IPS DF 4.7 (cell line): ENCODE data around the gene ABCF3.

Experiments
- DNase-seq: peaks from one replicate; pipeline ENCODE4 v3.0.0-alpha.2; 2013; ENCODE audit warnings: low spot score; ENCODE audit errors: extremely low read depth

ABCF3 gene

GRCh38 chr3:184230603-184231528, 44.9 kb downstream of the ABCF3 start:
- no peak for DNase-seq

GRCh38 chr3:184231671-184232070, 45.7 kb downstream of the ABCF3 start:
- DNase-seq: no peak

GRCh38 chr3:184233127-184233843, 47.3 kb downstream of the ABCF3 start:
- no peak for DNase-seq

DNA sequence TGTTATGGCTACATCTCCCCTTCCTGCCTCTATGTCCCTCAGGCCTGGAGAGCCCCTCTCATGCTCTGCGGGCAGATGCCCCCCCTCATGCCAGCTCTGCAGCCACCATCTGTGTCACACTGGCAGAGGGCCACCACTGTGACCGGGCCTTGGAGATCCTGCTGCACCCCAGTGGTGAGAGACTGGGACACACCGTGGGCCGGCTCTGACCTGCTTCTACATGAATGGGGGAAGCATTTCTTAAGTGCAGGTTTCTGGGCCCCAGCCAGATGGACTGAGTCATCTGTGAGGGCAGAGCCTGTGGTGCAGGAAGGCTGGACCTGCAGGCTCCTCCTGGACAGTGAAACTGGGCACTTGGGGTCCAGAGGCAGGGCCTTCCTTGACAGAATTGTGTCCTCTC, 48.2 kb downstream of the ABCF3 start:
- no peak for DNase-seq

DNA sequence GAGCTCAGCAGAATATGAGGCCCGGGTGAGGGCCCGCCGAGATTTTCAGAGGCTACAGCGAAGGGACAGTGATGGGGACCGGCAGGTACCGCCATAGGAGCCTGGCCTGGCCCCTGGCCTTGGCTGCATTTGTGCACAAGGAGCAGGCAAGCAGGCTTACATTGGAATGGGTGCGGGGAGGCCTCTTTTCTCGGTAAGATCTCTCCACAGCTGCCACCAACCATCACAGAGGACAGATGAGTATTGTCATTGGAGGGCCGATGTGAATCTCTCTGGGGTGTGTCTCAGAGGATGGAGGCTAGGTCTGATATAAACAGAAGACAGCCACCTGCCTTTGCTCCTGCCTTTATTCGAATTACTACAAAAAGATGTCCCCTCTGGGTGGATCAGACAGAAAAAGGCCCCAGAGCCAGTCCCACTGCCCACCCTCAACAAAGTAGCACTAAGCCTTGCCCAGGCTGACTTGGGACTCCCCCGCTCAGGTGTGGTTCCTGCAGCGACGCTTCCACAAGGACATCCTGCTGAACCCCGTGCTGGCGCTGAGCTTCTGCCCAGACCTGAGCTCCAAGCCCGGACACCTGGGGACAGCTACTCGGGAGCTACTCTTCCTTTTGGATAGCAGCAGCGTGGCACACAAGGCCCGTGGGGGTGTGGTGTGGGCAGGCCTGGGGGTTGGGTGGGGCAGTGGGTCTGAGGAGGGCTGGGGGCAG, 48.8 kb downstream of the ABCF3 start:
- DNase-seq: no peak

- DNase-seq: no peak
These were observed 49.5 kb downstream of the ABCF3 start for GRCh38 chr3:184235381-184236032.

- DNase-seq: no peak
These were observed 50.0 kb downstream of the ABCF3 start for GRCh38 chr3:184236033-184236410.

GRCh38 chr3:184236636-184237035, 50.6 kb downstream of the ABCF3 start:
- DNase-seq: no peak

- DNase-seq: no peak
These were observed 51.2 kb downstream of the ABCF3 start for GRCh38 chr3:184237211-184237610.

GRCh38 chr3:184237807-184238206, 51.8 kb downstream of the ABCF3 start:
- no peak for DNase-seq

GRCh38 chr3:184238246-184238818, 52.3 kb downstream of the ABCF3 start:
- DNase-seq: no peak

GRCh38 chr3:184239221-184239620, 53.2 kb downstream of the ABCF3 start:
- DNase-seq: no peak

DNA sequence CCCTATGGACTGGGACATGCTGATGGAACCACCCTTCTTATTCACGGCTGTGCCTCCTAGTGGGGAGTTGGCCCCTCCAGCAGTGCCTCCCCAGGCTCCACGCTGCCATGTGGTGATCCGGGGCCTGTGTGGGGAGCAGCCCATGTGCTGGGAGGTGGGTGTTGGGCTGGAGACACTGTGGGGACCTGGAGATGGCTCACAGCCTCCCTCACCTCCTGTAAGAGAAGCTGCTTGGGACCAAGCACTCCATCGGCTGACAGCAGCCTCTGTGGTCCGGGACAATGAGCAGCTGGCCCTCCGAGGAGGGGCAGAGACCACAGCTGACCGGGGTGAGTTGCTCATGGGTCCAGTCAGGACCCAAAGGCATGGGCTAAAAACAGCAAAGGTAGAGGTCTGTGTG, 53.7 kb downstream of the ABCF3 start:
- no peak for DNase-seq

- DNase-seq: no peak
These were observed 54.6 kb downstream of the ABCF3 start for GRCh38 chr3:184240384-184241140.

GRCh38 chr3:184241141-184241446, 55.1 kb downstream of the ABCF3 start:
- DNase-seq: no peak

DNA sequence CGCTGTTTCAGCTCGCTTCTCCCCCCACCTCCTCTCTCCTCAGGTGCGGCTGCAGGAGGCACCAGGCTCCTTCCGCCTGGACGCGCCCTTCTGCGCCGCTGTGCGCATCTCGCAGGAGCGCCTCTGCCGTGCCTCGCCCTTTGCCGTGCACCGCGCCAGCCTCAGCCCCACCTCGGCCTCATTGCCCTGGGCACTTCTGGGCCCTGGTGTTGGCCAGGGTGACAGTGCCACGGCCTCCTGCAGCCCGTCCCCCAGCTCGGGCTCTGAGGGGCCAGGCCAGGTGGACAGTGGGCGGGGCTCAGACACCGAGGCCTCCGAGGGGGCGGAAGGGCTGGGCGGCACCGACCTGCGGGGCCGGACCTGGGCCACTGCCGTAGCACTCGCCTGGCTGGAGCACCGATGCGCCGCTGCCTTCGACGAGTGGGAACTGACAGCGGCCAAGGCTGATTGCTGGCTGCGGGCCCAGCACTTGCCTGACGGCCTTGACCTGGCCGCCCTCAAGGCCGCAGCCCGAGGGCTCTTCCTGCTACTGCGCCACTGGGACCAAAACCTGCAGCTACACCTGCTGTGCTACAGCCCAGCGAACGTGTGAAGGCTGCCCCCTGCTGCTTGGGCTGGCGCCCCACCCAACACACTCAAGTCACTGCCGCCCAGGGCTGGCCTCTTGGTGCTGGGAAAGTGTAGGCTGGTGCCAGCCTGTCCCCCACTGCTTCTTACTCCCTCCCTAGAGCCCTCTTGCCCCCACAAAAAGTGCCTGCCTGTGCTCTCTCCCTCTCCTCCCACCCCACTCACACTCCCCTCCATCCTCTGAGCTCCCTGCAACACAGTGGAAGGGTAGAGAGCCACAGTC, 55.7 kb downstream of the ABCF3 start:
- DNase-seq: no peak

GRCh38 chr3:184242297-184242685, 56.3 kb downstream of the ABCF3 start:
- DNase-seq: no peak
